Measurements from ENCODE around the gene RLF.

The RLF gene, protein sequence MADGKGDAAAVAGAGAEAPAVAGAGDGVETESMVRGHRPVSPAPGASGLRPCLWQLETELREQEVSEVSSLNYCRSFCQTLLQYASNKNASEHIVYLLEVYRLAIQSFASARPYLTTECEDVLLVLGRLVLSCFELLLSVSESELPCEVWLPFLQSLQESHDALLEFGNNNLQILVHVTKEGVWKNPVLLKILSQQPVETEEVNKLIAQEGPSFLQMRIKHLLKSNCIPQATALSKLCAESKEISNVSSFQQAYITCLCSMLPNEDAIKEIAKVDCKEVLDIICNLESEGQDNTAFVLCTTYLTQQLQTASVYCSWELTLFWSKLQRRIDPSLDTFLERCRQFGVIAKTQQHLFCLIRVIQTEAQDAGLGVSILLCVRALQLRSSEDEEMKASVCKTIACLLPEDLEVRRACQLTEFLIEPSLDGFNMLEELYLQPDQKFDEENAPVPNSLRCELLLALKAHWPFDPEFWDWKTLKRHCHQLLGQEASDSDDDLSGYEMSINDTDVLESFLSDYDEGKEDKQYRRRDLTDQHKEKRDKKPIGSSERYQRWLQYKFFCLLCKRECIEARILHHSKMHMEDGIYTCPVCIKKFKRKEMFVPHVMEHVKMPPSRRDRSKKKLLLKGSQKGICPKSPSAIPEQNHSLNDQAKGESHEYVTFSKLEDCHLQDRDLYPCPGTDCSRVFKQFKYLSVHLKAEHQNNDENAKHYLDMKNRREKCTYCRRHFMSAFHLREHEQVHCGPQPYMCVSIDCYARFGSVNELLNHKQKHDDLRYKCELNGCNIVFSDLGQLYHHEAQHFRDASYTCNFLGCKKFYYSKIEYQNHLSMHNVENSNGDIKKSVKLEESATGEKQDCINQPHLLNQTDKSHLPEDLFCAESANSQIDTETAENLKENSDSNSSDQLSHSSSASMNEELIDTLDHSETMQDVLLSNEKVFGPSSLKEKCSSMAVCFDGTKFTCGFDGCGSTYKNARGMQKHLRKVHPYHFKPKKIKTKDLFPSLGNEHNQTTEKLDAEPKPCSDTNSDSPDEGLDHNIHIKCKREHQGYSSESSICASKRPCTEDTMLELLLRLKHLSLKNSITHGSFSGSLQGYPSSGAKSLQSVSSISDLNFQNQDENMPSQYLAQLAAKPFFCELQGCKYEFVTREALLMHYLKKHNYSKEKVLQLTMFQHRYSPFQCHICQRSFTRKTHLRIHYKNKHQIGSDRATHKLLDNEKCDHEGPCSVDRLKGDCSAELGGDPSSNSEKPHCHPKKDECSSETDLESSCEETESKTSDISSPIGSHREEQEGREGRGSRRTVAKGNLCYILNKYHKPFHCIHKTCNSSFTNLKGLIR (N-terminal part only)

GRCh38 chr1:40161125-40161887 is at the start of gene RLF:
Gene RLF, plus strand, starts transcription at chr1:40161387. Its CDS starts 13 bp downstream, at chr1:40161400.
- peak; percentile 100 for DNase-seq

DNA sequence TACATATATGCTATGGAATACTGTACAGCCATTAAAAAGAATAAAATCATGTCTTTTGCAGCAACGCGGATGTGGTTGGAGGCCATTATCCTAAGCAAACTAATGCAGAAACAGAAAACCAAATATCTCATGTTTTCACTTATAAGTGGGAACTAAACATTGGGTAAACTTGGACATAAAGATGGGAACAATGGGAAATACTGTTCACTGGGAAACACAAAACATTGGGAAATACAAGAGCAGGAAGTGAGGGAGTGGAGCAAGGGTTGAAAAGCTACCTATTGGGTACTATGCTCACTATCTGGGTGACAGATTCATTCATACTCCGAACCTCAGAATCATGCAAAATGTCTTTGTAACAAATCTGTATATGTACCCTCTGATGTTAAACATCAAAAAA is 46.8 kb upstream of the RLF start:
- no peak for DNase-seq

- no peak for DNase-seq
Measured at GRCh38 chr1:40120128-40120527, 41.1 kb upstream of the RLF start.

DNA sequence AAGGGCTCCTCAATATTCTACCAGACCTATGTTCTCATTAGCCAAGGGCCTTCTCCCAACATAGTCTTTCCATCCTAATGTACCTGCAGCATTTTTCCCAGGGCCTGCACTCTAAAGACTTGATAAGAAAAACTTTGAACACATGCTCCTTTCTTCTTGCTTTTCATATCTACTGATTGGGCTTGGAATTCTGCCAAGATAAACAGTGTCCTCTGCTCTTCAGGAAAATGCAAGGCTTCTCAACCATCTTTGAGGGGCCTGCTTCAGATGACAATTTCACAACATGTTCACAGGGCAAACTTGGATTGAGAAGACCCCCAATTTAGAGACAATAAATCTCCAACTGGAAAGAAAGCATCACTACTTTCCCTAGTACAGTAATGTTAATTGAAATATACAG is 38.3 kb upstream of the RLF start:
- DNase-seq: no peak

DNA sequence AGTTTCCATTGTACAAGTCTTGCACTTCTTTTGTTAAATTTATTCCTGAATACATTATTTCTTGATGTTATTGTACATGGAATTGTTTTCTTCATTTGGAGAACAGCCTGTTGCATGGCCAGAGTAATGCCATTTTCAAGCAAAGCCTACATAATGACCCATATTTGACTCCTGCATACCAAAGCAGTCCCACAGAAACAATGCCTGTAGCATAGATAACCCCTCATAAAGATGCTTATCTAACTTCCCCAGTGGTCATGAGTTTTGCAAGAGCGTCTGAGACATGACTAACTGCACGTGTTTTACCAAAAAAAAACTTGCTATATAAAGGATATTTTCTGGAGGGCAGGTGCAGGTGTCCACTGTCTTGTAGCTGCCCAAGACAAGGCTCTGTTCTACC is 30.3 kb upstream of the RLF start:
- DNase-seq: no peak

DNA sequence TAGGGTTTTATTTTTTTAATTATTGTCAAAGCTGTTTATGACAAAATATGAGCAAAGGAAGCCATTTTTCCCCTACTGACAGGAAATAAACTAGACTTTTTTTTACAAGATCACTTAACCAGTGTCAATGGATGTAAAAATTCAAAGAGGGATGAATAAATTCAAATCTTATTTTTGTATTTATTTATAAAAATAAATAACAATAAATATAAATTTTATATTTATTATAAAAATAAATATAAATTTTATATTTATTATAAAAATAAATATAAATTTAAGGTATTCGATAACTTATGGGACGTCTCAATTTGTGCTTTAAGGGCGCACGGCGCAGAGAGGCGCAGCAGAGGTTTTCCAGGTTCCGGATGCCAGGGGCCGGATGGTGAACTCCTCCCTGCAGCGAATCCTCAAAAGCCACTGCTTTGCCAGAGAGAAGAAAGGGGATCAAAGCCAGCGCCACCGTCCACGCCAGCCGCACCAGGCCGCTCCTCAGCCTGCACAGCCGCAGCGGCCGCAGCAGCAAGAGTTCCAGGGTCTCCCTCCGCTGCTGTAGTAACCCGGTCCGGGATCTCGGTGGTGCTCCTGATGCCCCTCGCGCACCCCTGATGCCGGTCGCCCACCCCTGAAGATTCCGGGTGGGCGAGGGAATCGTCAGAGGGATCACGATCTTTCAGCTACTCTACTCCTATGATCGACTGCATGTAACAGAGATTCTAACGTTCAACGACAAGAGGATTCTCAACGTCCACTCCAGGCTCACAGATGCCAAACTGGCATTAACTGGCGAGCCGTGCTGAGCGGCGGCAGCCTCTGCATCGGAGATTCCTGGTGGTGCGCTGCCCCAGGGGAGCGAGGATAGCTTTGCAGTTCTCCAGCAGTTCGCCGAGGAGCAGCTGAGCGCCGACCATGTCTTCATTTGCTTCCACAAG is 28.5 kb upstream of the RLF start:
- DNase-seq: no peak

- DNase-seq: no peak
Measured at GRCh38 chr1:40133312-40133665, 27.9 kb upstream of the RLF start.

DNA sequence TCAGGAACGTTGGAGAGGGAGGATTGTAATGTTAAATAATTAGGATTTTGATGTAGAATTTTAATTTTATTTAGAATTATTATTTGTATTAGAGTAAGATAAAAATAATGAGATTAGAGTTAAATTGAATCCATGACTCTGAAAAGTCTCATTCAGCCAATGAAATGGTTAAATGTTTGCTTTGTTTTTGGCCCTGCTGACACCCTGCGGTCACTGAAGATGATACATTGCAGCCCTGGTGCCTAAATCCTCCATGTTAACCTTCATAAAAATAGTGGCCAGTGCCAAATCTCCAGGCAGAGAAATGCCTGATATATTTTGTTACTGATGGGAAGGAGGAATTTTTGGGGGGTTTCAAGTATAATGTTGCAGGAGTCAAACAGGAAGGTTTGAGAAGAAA is 27.3 kb upstream of the RLF start:
- DNase-seq: peak; percentile 74

GRCh38 chr1:40140211-40140973 is 20.8 kb upstream of the RLF start:
- no peak for DNase-seq

DNA sequence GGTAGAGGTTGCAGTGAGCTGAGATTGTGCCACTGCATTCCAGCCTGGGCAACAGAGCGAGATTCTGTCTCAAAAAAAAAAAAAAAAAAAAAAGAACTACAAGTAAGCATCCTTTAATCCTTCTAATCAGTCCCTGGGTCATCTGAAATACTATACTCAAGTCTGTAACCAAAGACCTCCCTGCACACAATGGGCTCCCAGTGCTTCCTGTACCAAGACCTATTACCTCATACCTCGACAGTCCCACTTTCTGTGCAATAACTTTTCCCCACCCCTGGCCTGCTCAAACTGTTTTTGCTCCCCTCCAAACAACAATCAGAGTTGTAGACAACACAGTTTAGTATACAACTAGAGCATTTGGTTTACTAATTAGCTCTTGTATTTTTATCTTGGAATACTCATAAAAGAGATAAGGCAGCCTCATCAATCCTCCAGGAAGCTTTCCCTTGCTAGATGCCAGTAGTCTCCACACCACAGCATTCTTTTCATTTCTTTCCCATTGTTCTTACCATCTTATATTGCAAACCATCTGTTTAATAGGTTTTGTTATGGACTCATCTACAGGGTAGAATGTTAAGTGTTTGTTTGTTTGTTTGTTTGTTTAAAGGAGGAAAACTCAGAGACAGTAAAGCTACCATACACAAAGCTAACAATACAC is 19.2 kb upstream of the RLF start:
- DNase-seq: peak; percentile 88

DNA sequence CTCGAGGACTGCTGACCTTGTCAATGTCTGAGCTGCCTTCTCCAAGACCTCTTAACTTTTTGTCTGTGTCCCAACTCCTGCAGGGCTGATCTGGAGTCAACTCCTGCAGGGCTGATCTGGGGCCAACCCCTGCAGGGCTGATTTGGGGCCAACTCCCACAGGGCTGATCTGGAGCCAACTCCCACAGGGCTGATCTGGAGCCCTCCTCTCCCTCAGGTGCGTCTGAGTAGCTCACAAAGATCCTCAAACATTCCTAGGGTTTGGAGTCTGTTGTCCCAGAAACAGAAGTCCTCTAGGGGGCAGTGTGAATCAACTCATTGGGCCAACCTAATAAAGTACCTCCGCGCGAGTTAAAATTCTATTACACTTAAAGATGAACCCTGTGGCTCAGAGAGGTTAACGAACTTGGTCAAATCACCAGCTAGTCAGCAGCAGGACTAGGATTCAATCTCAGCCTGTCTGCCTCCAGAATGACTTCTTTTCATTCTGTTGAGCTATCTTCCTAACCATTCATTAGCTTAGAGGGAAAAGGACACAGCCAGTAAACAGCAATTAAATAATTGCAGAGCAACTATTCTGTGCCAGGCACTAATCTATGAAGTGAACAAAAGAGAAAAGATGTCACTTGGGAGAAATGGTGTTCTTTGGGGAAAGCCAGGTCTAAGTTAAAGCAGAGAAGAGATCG is 17.2 kb upstream of the RLF start:
- peak; percentile 100 for DNase-seq

- no peak for DNase-seq
Measured at GRCh38 chr1:40151457-40152079, 9.6 kb upstream of the RLF start.

- DNase-seq: peak; percentile 99
Measured at GRCh38 chr1:40153073-40153770, 8.0 kb upstream of the RLF start.

DNA sequence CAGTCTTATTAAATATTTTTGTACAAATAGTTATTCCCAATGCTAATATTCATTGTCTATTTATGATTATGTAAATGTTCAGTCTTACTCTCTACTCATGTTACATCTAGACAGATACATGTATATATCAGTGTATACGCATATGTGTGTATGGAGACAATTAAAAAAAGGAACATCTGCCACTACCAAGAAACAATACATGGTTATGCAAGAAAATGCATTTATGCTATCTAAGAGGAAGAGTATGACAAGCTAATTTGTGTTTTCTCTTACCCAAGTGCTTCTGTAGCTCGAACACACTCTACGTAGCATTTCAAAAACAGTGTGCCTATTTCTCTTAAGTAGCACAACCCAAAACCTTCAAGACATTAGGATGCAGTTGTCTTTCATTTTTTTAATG is 6.1 kb upstream of the RLF start:
- DNase-seq: no peak

GRCh38 chr1:40155910-40156309 is 5.3 kb upstream of the RLF start:
- DNase-seq: no peak

DNA sequence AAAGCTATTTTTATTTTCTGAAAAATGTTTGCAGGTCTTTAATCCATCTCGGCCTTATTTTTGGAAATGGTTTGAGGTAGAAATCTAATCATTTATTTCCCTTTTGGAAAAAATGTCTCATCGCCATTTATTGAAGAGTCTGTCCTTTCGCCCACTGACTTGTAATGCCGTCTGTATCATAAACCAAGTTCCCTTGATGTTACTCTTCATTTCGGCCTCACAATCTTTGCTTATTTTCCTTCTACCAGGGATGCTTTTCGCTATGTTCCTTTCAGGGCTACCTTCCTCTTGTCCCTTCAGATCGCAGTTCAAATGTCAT is 422 bp upstream of the RLF start:
- no peak for DNase-seq

DNA sequence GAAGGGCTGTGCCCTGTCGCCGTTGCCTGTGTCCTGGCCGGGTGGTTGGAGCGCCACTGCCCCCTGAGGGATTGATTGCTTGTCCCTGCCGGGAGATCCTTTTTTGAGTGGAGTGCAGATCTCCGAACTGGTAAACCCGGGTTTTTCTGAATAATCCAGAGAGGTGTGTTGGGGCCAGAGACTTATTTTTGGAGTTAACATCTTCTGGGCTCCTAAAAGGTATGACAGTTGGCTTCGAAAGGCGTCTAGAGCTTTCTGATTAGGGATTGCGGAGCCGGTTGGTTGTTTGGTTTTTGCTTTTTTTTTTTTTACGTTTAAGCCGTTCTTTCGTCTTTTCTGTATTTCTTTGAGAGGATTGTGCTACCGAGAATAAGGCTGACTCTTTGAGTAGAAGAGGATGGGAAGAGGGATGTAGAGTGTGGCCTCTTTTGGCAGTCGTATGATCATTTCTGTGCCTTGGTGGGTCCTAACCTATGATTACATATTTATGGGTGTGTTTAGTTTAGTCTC is 756 bp downstream of the RLF start:
- no peak for DNase-seq

Measured in NCI-H2107 (cell line).